Measurements from ENCODE around the gene BRS3.

The BRS3 gene

GRCh38 chrX:136452614-136453013 is 35.1 kb upstream of the BRS3 start:
- H3K4me1 ChIP-seq (ENCODE audit: control extremely low read depth in 1 of 4, control insufficient read depth in 4 of 4, insufficient read depth in 4 of 4, low read length in 3 of 4), result no peaks in the 10 kb centered on the region
- no peaks in the 10 kb centered on the region for H3K36me3 ChIP-seq (ENCODE audit: control insufficient read depth in 4 of 4, insufficient read depth in 4 of 4, low read length in 3 of 4)
- ChIA-PET CTCF (no interaction called here), POLR2A (no interaction called here)
- H3K9me3 ChIP-seq (ENCODE audit: control extremely low read depth in 1 of 5, control insufficient read depth in 4 of 5, insufficient read depth in 2 of 5, low read depth in 1 of 5, low read length in 4 of 5), result no peaks in the 10 kb centered on the region
- no peak overlapping the region for H3K27ac ChIP-seq (ENCODE audit: insufficient read depth in 1 of 2, low read depth in 1 of 2, low read length in 2 of 2, poor library complexity in 1 of 2, severe bottlenecking in 2 of 2)
- H3K27me3 ChIP-seq (replicated peaks in 2 of 5; ENCODE audit: control insufficient read depth in 4 of 5, insufficient read depth in 5 of 5, low read length in 4 of 5), result no peaks in the 10 kb centered on the region
- no peak overlapping the region for H3K4me3 ChIP-seq (ENCODE audit: control insufficient read depth in 1 of 7, extremely low read depth in 1 of 7, insufficient read depth in 4 of 7, low read depth in 2 of 7, low read length in 6 of 7)
- DNase-seq, result no peak
- no CpG with 5 or more reads among the region's 5 CpGs for WGBS (ENCODE audit: insufficient coverage)

GRCh38 chrX:136453114-136453513 is 34.6 kb upstream of the BRS3 start:
- CTCF ChIA-PET, result interaction anchor here (0.8 kb wide), 1 partner anchor 98 kb away, joined by 3 read pairs; no protein-coding TSS in a partner anchor
- POLR2A ChIA-PET, result no interaction called here

GRCh38 chrX:136453771-136454170 is 34.0 kb upstream of the BRS3 start:
- H3K36me3 ChIP-seq (ENCODE audit: control insufficient read depth in 4 of 4, insufficient read depth in 4 of 4, low read length in 3 of 4), result no peaks in the 10 kb centered on the region
- CTCF ChIA-PET, result interaction anchor here (0.8 kb wide), 1 partner anchor 98 kb away, joined by 3 read pairs; no protein-coding TSS in a partner anchor
- no CpG with 5 or more reads among the region's 1 CpG for WGBS (ENCODE audit: insufficient coverage)

More at GRCh38 chrX:136453114-136453513, 34.6 kb upstream of the BRS3 start:
- no peaks in the 10 kb centered on the region for H3K27me3 ChIP-seq (replicated peaks in 2 of 5; ENCODE audit: control insufficient read depth in 4 of 5, insufficient read depth in 5 of 5, low read length in 4 of 5)
- H3K4me3 ChIP-seq (ENCODE audit: control insufficient read depth in 1 of 7, extremely low read depth in 1 of 7, insufficient read depth in 4 of 7, low read depth in 2 of 7, low read length in 6 of 7), result no peak overlapping the region
- H3K9me3 ChIP-seq (ENCODE audit: control extremely low read depth in 1 of 5, control insufficient read depth in 4 of 5, insufficient read depth in 2 of 5, low read depth in 1 of 5, low read length in 4 of 5), result no peaks in the 10 kb centered on the region
- H3K27ac ChIP-seq (ENCODE audit: insufficient read depth in 1 of 2, low read depth in 1 of 2, low read length in 2 of 2, poor library complexity in 1 of 2, severe bottlenecking in 2 of 2), result no peak overlapping the region
- H3K36me3 ChIP-seq (ENCODE audit: control insufficient read depth in 4 of 4, insufficient read depth in 4 of 4, low read length in 3 of 4), result no peaks in the 10 kb centered on the region
- WGBS (ENCODE audit: insufficient coverage), result no CpG with 5 or more reads among the region's 1 CpG
- H3K4me1 ChIP-seq (ENCODE audit: control extremely low read depth in 1 of 4, control insufficient read depth in 4 of 4, insufficient read depth in 4 of 4, low read length in 3 of 4), result no peaks in the 10 kb centered on the region
- DNase-seq, result no peak

GRCh38 chrX:136456133-136456532 is 31.6 kb upstream of the BRS3 start:
- 95% methylated on average over 4 of the region's 6 CpGs for WGBS (ENCODE audit: insufficient coverage)
- H3K27ac ChIP-seq (ENCODE audit: insufficient read depth in 1 of 2, low read depth in 1 of 2, low read length in 2 of 2, poor library complexity in 1 of 2, severe bottlenecking in 2 of 2), result no peak overlapping the region
- no peak overlapping the region for H3K4me3 ChIP-seq (ENCODE audit: control insufficient read depth in 1 of 7, extremely low read depth in 1 of 7, insufficient read depth in 4 of 7, low read depth in 2 of 7, low read length in 6 of 7)
- H3K27me3 ChIP-seq (replicated peaks in 2 of 5; ENCODE audit: control insufficient read depth in 4 of 5, insufficient read depth in 5 of 5, low read length in 4 of 5), result no peaks in the 10 kb centered on the region
- CTCF ChIA-PET, result interaction anchor here (0.7 kb wide), 1 partner anchor 66 kb away, joined by 4 read pairs; no protein-coding TSS in a partner anchor
- POLR2A ChIA-PET, result interaction anchor here (0.7 kb wide), 1 partner anchor 14 kb away, joined by 7 read pairs; no protein-coding TSS in a partner anchor
- H3K36me3 ChIP-seq (ENCODE audit: control insufficient read depth in 4 of 4, insufficient read depth in 4 of 4, low read length in 3 of 4), result no peaks in the 10 kb centered on the region
- no peaks in the 10 kb centered on the region for H3K4me1 ChIP-seq (ENCODE audit: control extremely low read depth in 1 of 4, control insufficient read depth in 4 of 4, insufficient read depth in 4 of 4, low read length in 3 of 4)
- DNase-seq, result no peak
- H3K9me3 ChIP-seq (ENCODE audit: control extremely low read depth in 1 of 5, control insufficient read depth in 4 of 5, insufficient read depth in 2 of 5, low read depth in 1 of 5, low read length in 4 of 5), result no peaks in the 10 kb centered on the region

More at GRCh38 chrX:136453771-136454170, 34.0 kb upstream of the BRS3 start:
- no peak for DNase-seq
- Histone ChIP-seq H3K9me3 (ENCODE audit: control extremely low read depth in 1 of 5, control insufficient read depth in 4 of 5, insufficient read depth in 2 of 5, low read depth in 1 of 5, low read length in 4 of 5) (no peaks in the 10 kb centered on the region), H3K4me1 (ENCODE audit: control extremely low read depth in 1 of 4, control insufficient read depth in 4 of 4, insufficient read depth in 4 of 4, low read length in 3 of 4) (no peaks in the 10 kb centered on the region), H3K4me3 (ENCODE audit: control insufficient read depth in 1 of 7, extremely low read depth in 1 of 7, insufficient read depth in 4 of 7, low read depth in 2 of 7, low read length in 6 of 7) (no peak overlapping the region), H3K27ac (ENCODE audit: insufficient read depth in 1 of 2, low read depth in 1 of 2, low read length in 2 of 2, poor library complexity in 1 of 2, severe bottlenecking in 2 of 2) (no peak overlapping the region), H3K27me3 (replicated peaks in 2 of 5; ENCODE audit: control insufficient read depth in 4 of 5, insufficient read depth in 5 of 5, low read length in 4 of 5) (no peaks in the 10 kb centered on the region)
- POLR2A ChIA-PET, result no interaction called here

GRCh38 chrX:136457303-136457917 is 30.3 kb upstream of the BRS3 start:
- no peaks in the 10 kb centered on the region for H3K9me3 ChIP-seq (ENCODE audit: control extremely low read depth in 1 of 5, control insufficient read depth in 4 of 5, insufficient read depth in 2 of 5, low read depth in 1 of 5, low read length in 4 of 5)
- CTCF ChIA-PET, result interaction anchor here (1.2 kb wide), 1 partner anchor 9 kb away, joined by 3 read pairs; no protein-coding TSS in a partner anchor
- POLR2A ChIA-PET, result no interaction called here
- no peaks in the 10 kb centered on the region for H3K27me3 ChIP-seq (replicated peaks in 2 of 5; ENCODE audit: control insufficient read depth in 4 of 5, insufficient read depth in 5 of 5, low read length in 4 of 5)
- no peak overlapping the region for H3K4me3 ChIP-seq (ENCODE audit: control insufficient read depth in 1 of 7, extremely low read depth in 1 of 7, insufficient read depth in 4 of 7, low read depth in 2 of 7, low read length in 6 of 7)
- H3K36me3 ChIP-seq (ENCODE audit: control insufficient read depth in 4 of 4, insufficient read depth in 4 of 4, low read length in 3 of 4), result no peaks in the 10 kb centered on the region
- DNase-seq, result no peak
- no CpG with 5 or more reads among the region's 5 CpGs for WGBS (ENCODE audit: insufficient coverage)
- H3K4me1 ChIP-seq (ENCODE audit: control extremely low read depth in 1 of 4, control insufficient read depth in 4 of 4, insufficient read depth in 4 of 4, low read length in 3 of 4), result no peaks in the 10 kb centered on the region
- H3K27ac ChIP-seq (ENCODE audit: insufficient read depth in 1 of 2, low read depth in 1 of 2, low read length in 2 of 2, poor library complexity in 1 of 2, severe bottlenecking in 2 of 2), result no peak overlapping the region

GRCh38 chrX:136464589-136464988 is 23.2 kb upstream of the BRS3 start:
- H3K36me3 ChIP-seq (ENCODE audit: control insufficient read depth in 4 of 4, insufficient read depth in 4 of 4, low read length in 3 of 4), result no peaks in the 10 kb centered on the region
- H3K4me3 ChIP-seq (ENCODE audit: control insufficient read depth in 1 of 7, extremely low read depth in 1 of 7, insufficient read depth in 4 of 7, low read depth in 2 of 7, low read length in 6 of 7), result no peak overlapping the region
- ChIA-PET POLR2A (no interaction called here), CTCF (no interaction called here)
- H3K9me3 ChIP-seq (ENCODE audit: control extremely low read depth in 1 of 5, control insufficient read depth in 4 of 5, insufficient read depth in 2 of 5, low read depth in 1 of 5, low read length in 4 of 5), result no peaks in the 10 kb centered on the region
- no peaks in the 10 kb centered on the region for H3K4me1 ChIP-seq (ENCODE audit: control extremely low read depth in 1 of 4, control insufficient read depth in 4 of 4, insufficient read depth in 4 of 4, low read length in 3 of 4)
- WGBS (ENCODE audit: insufficient coverage), result 100% methylated on average over 1 of the region's 3 CpGs
- no peak overlapping the region for H3K27ac ChIP-seq (ENCODE audit: insufficient read depth in 1 of 2, low read depth in 1 of 2, low read length in 2 of 2, poor library complexity in 1 of 2, severe bottlenecking in 2 of 2)
- no peaks in the 10 kb centered on the region for H3K27me3 ChIP-seq (replicated peaks in 2 of 5; ENCODE audit: control insufficient read depth in 4 of 5, insufficient read depth in 5 of 5, low read length in 4 of 5)
- DNase-seq, result no peak

GRCh38 chrX:136467303-136467702 is 20.4 kb upstream of the BRS3 start:
- DNase-seq, result no peak
- H3K4me1 ChIP-seq (ENCODE audit: control extremely low read depth in 1 of 4, control insufficient read depth in 4 of 4, insufficient read depth in 4 of 4, low read length in 3 of 4), result no peaks in the 10 kb centered on the region
- H3K36me3 ChIP-seq (ENCODE audit: control insufficient read depth in 4 of 4, insufficient read depth in 4 of 4, low read length in 3 of 4), result no peaks in the 10 kb centered on the region
- WGBS (ENCODE audit: insufficient coverage), result 46% methylated on average over 2 of the region's 3 CpGs
- ChIA-PET CTCF (interaction anchor here (0.8 kb wide), 1 partner anchor 9 kb away, joined by 3 read pairs; no protein-coding TSS in a partner anchor), POLR2A (no interaction called here)
- H3K27ac ChIP-seq (ENCODE audit: insufficient read depth in 1 of 2, low read depth in 1 of 2, low read length in 2 of 2, poor library complexity in 1 of 2, severe bottlenecking in 2 of 2), result no peak overlapping the region
- no peaks in the 10 kb centered on the region for H3K27me3 ChIP-seq (replicated peaks in 2 of 5; ENCODE audit: control insufficient read depth in 4 of 5, insufficient read depth in 5 of 5, low read length in 4 of 5)
- H3K9me3 ChIP-seq (ENCODE audit: control extremely low read depth in 1 of 5, control insufficient read depth in 4 of 5, insufficient read depth in 2 of 5, low read depth in 1 of 5, low read length in 4 of 5), result peaks cover 0 to under 1% (median 0%) of the 10 kb centered on the region in 5 experiments
- H3K4me3 ChIP-seq (ENCODE audit: control insufficient read depth in 1 of 7, extremely low read depth in 1 of 7, insufficient read depth in 4 of 7, low read depth in 2 of 7, low read length in 6 of 7), result no peak overlapping the region
